AG09309 (cell line): ENCODE results near the gene EIF5A2.
A peak's percentile ranks its signal among the peaks of the same experiment; 100 is the strongest.

ENCODE experiments used
- DNase-seq: peaks from one replicate; pipeline ENCODE4 v3.0.0-alpha.2; 2010; ENCODE audit warnings: low read depth
- H3K4me3 ChIP-seq: 2 replicates; pipeline ENCODE4 v1.5.1; 2011; ENCODE audit warnings: mild to moderate bottlenecking, low read depth, low read length, moderate library complexity; ENCODE audit not compliant: control insufficient read depth
- TF ChIP-seq, protein P1 (sequence below): IDR thresholded peaks from 2 replicates; pipeline ENCODE4 v1.5.1; 2011; ENCODE audit warnings: mild to moderate bottlenecking, low read depth, low read length, inconsistent platforms; ENCODE audit not compliant: insufficient read depth, control insufficient read depth; ENCODE audit errors: missing control alignments

The EIF5A2 gene

DNA sequence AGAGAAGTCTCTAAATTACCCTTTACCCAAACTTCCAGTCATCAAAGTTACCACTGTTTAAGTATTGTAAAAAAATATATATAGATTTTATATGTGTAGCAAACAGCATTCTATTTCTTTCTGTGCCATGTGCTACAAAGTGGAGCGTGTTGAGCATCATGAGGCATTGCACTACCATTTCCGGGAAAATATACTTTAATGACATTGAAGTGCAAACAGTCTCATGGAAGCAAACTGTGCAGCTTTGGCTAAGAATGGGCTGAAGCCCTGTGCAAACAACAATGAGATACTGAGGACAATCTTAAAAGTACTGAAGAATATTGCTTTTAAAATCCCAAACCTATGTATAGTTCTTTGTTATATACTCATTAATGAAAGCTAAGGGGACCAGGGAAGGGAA lies 31.9 kb downstream of the EIF5A2 start:
- TF ChIP-seq, protein P1, sequence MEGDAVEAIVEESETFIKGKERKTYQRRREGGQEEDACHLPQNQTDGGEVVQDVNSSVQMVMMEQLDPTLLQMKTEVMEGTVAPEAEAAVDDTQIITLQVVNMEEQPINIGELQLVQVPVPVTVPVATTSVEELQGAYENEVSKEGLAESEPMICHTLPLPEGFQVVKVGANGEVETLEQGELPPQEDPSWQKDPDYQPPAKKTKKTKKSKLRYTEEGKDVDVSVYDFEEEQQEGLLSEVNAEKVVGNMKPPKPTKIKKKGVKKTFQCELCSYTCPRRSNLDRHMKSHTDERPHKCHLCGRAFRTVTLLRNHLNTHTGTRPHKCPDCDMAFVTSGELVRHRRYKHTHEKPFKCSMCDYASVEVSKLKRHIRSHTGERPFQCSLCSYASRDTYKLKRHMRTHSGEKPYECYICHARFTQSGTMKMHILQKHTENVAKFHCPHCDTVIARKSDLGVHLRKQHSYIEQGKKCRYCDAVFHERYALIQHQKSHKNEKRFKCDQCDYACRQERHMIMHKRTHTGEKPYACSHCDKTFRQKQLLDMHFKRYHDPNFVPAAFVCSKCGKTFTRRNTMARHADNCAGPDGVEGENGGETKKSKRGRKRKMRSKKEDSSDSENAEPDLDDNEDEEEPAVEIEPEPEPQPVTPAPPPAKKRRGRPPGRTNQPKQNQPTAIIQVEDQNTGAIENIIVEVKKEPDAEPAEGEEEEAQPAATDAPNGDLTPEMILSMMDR = no peak
- no peak for DNase-seq
- H3K4me3 ChIP-seq = no peak overlapping the region

DNA sequence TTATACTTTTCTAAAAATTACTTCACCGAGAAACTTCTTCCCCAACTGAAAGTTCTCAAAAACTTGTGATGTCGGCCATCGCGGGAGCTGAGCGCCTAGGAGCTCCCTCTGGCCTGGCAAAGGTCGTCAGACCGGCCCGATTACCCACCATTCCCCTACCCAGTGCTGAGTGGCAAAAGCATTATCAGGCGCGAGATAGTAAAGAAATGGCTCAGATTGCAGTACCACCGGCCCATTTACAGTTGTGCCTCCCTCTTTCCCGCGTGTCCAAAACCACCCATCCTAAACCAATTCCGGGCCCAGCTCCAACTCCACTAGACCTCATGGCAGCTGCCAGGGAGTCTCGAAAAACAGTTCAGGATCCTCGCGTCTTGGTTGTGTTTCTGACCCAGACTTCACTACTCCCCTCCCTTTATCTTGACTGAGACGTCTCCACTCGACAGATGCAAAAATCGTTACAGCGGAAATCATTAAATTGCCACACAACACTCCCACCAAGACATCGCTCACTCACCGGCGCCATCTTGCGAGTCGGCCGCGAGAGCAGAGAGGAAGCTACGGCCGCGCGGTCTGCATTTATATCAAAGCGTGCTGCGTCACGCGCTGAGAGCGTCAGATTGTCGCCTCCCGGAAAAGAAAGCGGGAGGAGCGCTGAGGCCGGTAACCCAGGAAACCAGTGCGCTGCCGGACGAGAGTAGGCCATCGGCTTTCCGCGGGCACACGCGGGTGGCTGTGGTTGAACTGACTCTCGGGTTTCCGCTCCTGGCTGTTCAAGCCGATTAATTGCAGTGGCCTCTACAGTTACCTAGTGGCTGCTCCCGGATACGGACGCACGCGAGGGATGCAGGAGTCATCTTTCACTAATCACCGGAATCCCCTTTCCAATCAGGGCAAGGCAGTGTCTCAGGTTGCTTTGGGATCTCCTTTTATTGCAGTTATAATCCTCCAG lies 38.5 kb downstream of the EIF5A2 start, which contains the start of gene RPL22L1:
TSS of gene RPL22L1 (minus strand) at position 551 of the 949 bp plus-strand sequence. CDS start at position 523, 28 bp downstream.
- TF ChIP-seq, protein P1 = no peak
- peak; percentile 77 for DNase-seq
- H3K4me3 ChIP-seq = peak within 1 kb of the TSS; percentile 81

DNA sequence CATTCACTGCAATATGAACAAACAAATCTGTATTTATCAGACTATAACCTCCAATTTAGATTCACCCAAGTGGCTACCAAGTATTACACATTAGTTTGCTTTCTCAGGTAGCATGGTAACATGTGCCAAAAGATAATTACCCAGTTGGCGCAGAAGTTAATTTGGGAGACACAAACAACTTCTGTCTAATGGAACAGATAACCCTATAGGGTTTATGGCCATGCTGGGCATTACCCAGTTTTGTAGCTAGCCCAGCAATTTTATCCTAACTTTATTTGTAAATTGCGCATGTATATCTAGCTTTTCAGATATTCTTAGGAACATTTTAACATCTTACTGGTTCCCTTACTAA lies 39.2 kb downstream of the EIF5A2 start:
- TF ChIP-seq, protein P1 = no peak
- no peak for DNase-seq
- peak overlapping the region; percentile 81 for H3K4me3 ChIP-seq

DNA sequence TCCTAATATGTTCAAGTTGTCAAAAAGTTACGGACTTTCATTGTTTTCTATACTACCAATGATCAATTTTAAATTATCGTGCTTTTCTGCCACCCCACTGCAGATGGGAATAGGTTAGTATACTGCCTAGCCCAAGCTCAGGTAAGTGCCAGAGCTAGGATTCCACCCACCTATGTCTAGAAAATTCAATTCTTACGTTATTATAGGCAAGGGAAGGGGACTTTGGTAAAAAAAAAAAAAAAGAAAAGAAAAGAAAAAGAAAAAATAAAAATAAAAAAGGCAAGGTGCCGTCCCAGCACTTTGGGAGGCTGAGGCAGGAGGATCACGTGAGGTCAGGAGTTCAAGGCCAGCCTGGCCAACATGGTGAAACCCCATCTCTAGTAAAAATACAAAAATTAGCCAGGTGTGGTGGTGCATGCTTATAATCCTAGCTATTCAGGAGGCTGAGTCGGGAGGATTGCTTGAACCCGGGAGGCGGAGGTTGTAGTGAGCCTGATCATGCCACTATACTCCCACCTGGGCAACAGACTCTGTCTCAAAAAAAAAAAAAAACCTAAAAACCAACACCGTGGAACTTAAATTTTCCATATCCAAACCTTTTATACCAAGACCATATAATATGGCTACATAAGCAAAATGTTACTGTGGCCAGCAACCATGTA lies 39.7 kb downstream of the EIF5A2 start:
- DNase-seq = no peak
- TF ChIP-seq, protein P1 = no peak
- H3K4me3 ChIP-seq = peak overlapping the region; percentile 81

DNA sequence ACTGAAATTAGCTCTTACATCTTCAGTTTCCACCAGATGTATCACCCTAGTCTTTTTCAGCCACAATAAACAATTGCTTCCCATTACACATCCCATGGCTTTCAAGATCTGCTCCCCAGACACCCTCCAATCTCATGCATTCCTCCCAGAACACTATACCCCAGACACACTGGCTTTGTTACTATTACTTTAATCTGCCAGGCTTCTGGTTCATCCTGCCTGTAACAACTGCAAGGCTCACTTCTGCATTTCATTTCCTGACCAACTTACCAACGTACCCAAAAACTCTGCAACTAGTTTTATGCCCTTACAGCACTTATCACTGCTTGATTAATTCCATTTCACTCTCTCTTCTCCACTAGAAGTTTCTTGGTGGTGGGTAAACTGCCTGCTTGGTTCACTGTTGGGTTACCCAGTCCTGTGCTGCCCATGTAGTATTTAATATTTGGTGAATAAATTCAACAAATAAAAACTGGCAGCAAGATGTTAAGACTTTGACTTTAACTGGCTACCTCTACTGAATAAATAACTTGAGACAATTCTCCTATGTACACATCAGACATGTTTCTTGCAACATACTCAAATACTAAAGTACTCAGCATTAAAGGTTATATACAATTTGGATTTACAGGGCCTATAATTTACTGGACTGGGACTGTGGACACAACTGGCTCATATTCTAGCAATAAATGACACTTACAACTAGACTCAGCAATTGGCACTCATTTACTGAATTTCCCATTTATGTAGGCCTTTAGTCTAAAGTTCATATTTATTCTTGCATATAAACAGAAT lies 41.1 kb downstream of the EIF5A2 start:
- H3K4me3 ChIP-seq = no peak overlapping the region; the same call in 1 of the 2 replicates
- TF ChIP-seq, protein P1 = no peak
- no peak for DNase-seq

DNA sequence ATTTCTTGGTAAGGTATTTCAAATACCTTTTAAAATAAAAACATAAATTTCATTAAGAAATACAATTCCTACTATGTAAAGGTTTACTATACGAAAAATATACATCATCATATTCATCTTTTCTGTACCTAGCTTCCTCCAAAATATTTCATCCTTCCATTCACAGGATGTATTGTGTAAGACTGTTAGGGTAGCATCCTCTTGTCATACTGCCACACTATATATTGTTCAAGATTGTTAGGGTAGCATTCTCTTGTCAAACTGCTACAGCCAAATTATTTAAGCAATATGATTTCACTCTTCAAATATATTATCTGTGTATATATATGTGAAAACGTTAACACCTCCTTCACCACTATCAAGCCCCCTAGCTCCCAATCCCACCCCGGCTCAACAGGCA lies 41.9 kb downstream of the EIF5A2 start:
- TF ChIP-seq, protein P1 = no peak
- DNase-seq = no peak
- no peak overlapping the region for H3K4me3 ChIP-seq
